Stimulated activated naive CD8-positive, alpha-beta T cell treated with anti-CD3 and anti-CD28 coated beads, Interleukin-15, Interleukin-2, amounts not matched to agents 100 ng/mL and 50 ng/mL, for 24 hours (primary cell): Measurements from ENCODE around the gene PATL2.
A peak's percentile ranks its signal among the peaks of the same experiment; 100 is the strongest.
"Not testable (repeated sequence)": the region's sequence is repeated elsewhere in the genome, so short reads cannot be mapped to it uniquely, and the experiment has no call there.

Source experiments
- H3K27ac Mint-ChIP-seq: one replicate; pipeline ENCODE4 v1.8.0; 2021; ENCODE audit warnings: mild to moderate bottlenecking, mixed read lengths
- H3K27me3 Mint-ChIP-seq: one replicate; pipeline ENCODE4 v1.8.0; 2021; ENCODE audit warnings: mixed read lengths
- H3K36me3 Mint-ChIP-seq: one replicate; pipeline ENCODE4 v1.8.0; 2021; ENCODE audit warnings: low read depth, mixed read lengths
- H3K4me1 Mint-ChIP-seq: one replicate; pipeline ENCODE4 v1.8.0; 2021; ENCODE audit warnings: low read depth, mixed read lengths
- H3K4me3 Mint-ChIP-seq: one replicate; pipeline ENCODE4 v1.8.0; 2021; ENCODE audit warnings: mild to moderate bottlenecking, mixed read lengths
- H3K9me3 Mint-ChIP-seq: one replicate; pipeline ENCODE4 v1.8.0; 2021; ENCODE audit warnings: mixed read lengths

Gene PATL2

DNA sequence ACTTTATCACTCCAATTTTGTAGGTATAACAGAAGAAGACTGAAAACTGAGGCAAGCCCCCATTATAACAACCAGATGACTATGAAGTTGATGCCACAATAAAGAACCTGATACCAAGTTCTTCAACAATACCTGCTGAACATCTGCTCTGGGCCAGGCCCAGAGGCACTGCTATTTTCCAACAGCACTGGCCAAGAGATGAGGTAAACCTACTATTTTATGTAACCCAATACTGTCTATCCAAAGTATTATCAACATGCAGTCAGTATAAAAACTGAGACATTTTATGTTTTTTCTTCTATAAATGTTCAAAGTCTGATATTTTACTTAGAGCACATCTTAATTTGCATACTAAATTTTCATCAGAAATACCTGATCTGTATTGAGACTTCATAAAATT lies 53.7 kb downstream of the PATL2 start:
- H3K9me3 Mint-ChIP-seq: no peaks in the 10 kb centered on the region
- H3K4me1 Mint-ChIP-seq: peaks cover 33% of the 10 kb centered on the region
- H3K27me3 Mint-ChIP-seq: no peaks in the 10 kb centered on the region
- H3K27ac Mint-ChIP-seq: no peak overlapping the region
- no peak overlapping the region for H3K4me3 Mint-ChIP-seq
- peaks cover 58% of the 10 kb centered on the region for H3K36me3 Mint-ChIP-seq

DNA sequence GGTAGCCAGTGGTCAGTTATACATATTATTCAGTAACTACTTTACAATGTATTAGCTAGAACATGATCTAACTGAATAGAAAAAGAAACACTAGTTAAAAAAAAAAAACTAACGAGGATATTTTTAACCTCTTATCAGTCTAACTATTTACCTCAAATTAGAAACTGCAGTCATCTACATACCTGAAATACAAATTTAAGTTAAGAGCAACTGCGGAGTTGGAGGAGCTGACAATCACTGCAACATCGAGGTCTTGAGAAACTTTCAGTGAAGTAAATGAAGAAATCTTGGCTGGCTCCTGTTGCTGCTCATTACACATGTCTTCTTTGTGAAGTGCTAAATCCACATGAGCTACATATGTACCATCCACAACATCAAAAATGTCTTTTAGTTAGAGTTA lies 54.2 kb downstream of the PATL2 start:
- peaks cover 35% of the 10 kb centered on the region for H3K4me1 Mint-ChIP-seq
- no peak overlapping the region for H3K4me3 Mint-ChIP-seq
- no peak overlapping the region for H3K27ac Mint-ChIP-seq
- no peaks in the 10 kb centered on the region for H3K9me3 Mint-ChIP-seq
- peaks cover 63% of the 10 kb centered on the region for H3K36me3 Mint-ChIP-seq
- no peaks in the 10 kb centered on the region for H3K27me3 Mint-ChIP-seq

DNA sequence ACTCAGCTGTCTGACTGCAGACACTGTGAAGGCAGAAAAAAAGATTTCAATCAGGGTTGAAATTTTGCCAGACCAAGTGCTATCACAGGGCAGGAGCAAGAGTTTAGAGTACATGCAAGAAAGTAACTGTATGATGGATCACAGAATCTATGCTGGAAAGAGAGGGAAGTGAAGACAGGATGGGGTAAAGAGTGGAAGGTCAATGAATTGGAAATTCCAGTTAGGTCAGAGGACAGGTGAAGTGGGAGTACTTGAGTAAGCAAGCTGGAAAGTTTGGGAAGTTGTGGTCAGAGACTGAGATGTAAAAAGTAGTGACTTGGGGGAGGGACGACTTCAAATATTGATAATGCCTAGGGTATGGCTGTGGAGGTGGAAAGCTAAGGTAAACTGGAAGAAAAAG lies 54.8 kb downstream of the PATL2 start:
- H3K27ac Mint-ChIP-seq: peak overlapping the region; percentile 0
- peaks cover 34% of the 10 kb centered on the region for H3K4me1 Mint-ChIP-seq
- H3K36me3 Mint-ChIP-seq: peaks cover 69% of the 10 kb centered on the region
- H3K27me3 Mint-ChIP-seq: no peaks in the 10 kb centered on the region
- no peaks in the 10 kb centered on the region for H3K9me3 Mint-ChIP-seq
- no peak overlapping the region for H3K4me3 Mint-ChIP-seq

DNA sequence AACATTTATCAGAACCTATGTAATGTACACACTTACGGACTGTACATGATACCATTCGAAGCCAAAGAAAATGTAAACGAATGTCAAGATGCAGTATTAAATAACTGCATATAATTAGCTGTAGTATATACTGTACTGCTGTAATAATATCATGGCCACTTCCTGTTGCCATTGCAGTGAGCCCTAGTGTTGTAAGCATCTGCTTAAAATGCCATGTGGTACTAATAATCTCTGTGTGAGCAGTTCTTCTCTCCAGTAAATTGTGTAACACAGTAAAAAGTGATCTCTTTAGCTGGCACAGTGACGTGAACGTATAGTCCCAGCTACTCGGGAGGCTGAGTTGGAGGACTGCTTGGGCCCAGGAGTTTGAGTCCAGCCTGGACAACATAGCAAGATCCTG lies 56.3 kb downstream of the PATL2 start:
- Mint-ChIP-seq H3K9me3 (no peaks in the 10 kb centered on the region), H3K4me1 (peaks cover 27% of the 10 kb centered on the region), H3K4me3 (no peak overlapping the region), H3K27me3 (no peaks in the 10 kb centered on the region), H3K27ac (no peak overlapping the region), H3K36me3 (peaks cover 75% of the 10 kb centered on the region)

DNA sequence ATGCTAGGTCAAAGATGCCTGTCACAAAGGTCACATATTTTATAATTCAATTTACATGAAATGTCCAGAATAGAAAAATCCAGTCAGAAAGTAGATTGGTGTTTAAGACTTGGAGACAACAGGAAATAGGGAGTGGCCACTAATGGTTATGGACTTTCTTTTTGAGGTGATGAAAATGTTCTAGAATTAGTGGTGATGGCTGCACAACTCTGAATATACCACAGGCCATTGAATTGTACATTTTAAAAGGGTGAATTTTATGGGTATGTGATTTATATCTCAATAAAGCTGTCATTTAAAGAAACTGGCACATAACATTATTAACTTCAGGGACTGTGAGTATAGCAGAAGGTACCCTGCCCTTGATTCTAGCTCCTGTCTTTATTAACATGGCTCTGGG lies 63.5 kb downstream of the PATL2 start:
- peaks cover 9% of the 10 kb centered on the region for H3K9me3 Mint-ChIP-seq
- peaks cover 57% of the 10 kb centered on the region for H3K4me1 Mint-ChIP-seq
- no peak overlapping the region for H3K27ac Mint-ChIP-seq
- H3K27me3 Mint-ChIP-seq: no peaks in the 10 kb centered on the region
- H3K4me3 Mint-ChIP-seq: no peak overlapping the region
- H3K36me3 Mint-ChIP-seq: peaks cover 77% of the 10 kb centered on the region

DNA sequence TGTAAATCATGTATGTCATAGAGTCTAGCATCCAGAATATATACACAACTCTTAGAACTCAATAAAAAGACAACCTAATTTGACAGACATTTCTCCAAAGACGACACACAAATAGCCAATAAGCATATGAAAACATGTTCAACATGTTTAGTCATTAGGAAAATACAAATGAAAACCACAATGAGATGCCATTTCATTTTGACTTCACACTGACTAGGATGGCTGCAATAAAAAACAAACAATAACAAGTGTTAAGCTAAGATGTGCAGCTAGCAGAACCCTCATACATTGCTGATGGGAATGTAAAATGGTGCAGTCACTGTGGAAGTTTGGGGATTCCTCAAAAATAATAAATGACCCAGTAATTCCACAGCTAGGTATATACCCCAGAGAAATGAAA lies 64.1 kb downstream of the PATL2 start:
- Mint-ChIP-seq H3K4me1 (peaks cover 54% of the 10 kb centered on the region), H3K36me3 (peaks cover 74% of the 10 kb centered on the region), H3K9me3 (peaks cover 9% of the 10 kb centered on the region), H3K4me3 (no peak overlapping the region), H3K27ac (no peak overlapping the region), H3K27me3 (no peaks in the 10 kb centered on the region)

DNA sequence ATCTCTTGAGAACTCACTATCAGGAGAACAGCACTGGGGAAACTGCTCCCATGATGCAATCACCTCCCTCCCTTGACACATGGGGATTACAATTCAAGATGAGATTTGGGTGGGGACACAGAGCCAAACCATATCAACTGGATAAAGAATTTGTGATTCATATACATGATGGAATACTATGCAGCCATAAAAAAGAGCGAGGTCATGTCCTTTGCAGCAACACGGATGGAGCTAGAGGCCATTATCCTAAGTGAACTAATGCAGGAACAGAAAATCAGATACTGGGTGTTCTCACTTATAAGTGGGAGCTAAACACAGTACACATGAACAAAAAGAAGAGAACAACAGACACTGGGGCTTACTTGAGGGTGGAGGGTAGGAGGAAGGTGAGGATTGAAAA lies 64.7 kb downstream of the PATL2 start:
- H3K27ac Mint-ChIP-seq: peak overlapping the region; percentile 53
- peaks cover 9% of the 10 kb centered on the region for H3K9me3 Mint-ChIP-seq
- H3K36me3 Mint-ChIP-seq: peaks cover 68% of the 10 kb centered on the region
- peaks cover 50% of the 10 kb centered on the region for H3K4me1 Mint-ChIP-seq
- H3K4me3 Mint-ChIP-seq: no peak overlapping the region
- H3K27me3 Mint-ChIP-seq: no peaks in the 10 kb centered on the region

DNA sequence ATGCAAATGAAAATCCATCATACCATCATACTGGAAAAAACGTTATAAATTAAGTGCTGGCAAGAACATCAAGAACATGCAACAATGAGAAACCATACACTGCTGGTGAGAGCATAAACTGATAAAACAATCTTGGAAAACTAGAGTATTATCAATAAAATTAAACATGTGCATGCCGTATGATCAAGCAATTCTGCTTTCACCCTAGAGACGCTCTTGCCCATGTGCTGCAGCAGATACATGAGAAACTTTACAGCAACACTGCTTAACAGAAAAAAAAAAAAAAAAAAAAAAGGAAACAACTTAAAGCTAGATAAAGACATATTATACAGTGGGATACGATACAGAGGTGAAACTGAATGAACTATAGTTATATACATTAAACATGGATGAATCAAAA lies 69.5 kb downstream of the PATL2 start:
- peaks cover 9% of the 10 kb centered on the region for H3K9me3 Mint-ChIP-seq
- H3K27me3 Mint-ChIP-seq: no peaks in the 10 kb centered on the region
- H3K4me1 Mint-ChIP-seq: peaks cover 31% of the 10 kb centered on the region
- H3K27ac Mint-ChIP-seq: no peak overlapping the region
- peaks cover 49% of the 10 kb centered on the region for H3K36me3 Mint-ChIP-seq
- no peak overlapping the region for H3K4me3 Mint-ChIP-seq

DNA sequence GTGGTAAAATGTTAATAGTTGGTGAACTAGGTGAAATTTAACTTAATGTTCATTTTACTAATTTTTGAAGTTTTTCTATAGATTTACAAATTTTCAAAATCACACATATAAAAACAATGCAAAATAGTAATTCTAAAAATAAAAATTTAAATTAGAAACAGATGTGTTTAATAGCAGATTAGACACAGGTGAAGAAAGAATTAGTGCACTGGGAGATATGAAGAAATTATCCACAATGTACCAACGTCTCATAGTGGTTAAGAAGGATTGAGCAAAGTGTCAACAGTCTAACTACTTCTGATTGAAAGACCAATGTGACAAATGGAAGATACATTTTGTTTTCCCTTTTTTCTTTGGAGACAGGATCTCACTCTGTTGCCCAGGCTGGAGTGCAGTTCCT lies 74.1 kb downstream of the PATL2 start:
- Mint-ChIP-seq H3K27me3 (no peaks in the 10 kb centered on the region), H3K9me3 (no peaks in the 10 kb centered on the region), H3K36me3 (peaks cover 41% of the 10 kb centered on the region), H3K4me3 (no peak overlapping the region), H3K27ac (no peak overlapping the region), H3K4me1 (peaks cover 25% of the 10 kb centered on the region)

DNA sequence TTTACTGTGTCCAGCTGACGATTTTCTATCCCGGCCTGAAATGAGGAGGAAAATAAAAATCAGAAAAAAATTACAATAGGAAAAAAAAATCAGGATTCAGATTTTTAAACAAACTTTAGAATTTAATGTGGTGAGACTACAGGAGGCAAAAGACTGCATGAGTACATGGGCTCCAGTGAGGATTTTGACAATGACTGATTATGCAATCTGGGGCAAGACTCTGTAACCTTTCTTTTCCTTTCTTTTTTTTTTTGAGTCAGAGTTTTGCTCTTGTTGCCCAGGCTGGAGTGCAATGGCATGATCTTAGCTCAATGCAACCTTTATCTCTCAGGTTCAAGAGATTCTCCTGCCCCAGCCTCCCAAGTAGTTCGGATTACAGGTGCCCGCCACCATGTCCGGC lies 77.5 kb downstream of the PATL2 start:
- H3K36me3 Mint-ChIP-seq: peaks cover 53% of the 10 kb centered on the region
- H3K4me3 Mint-ChIP-seq: peak overlapping the region; percentile 71
- H3K27me3 Mint-ChIP-seq: no peaks in the 10 kb centered on the region
- no peaks in the 10 kb centered on the region for H3K9me3 Mint-ChIP-seq
- peaks cover 33% of the 10 kb centered on the region for H3K4me1 Mint-ChIP-seq
- H3K27ac Mint-ChIP-seq: peak overlapping the region; percentile 95

DNA sequence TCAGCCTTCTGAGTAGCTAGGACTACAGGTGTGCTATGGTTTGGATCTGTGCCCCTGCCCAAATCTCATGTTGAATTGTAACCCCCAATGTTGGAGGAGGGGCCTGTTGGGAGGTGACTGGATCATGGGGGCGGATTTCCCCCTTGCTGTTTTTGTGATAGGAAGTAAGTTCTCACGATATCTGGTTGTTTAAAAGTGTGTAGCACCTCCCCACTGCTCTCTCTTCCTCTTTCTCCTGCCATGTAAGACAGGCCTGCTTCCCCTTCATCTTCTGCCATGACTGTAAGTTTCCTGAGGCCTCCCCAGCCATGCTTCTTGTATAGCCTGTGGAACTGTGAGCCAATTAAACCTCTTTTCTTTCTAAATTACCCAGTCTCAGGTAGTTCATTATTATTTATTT lies 85.8 kb downstream of the PATL2 start:
- H3K27ac Mint-ChIP-seq: peak overlapping the region; percentile 86
- H3K9me3 Mint-ChIP-seq, H3K27me3 Mint-ChIP-seq, H3K4me3 Mint-ChIP-seq: not testable (repeated sequence)
- peaks cover 81% of the 10 kb centered on the region for H3K36me3 Mint-ChIP-seq
- peaks cover 15% of the 10 kb centered on the region for H3K4me1 Mint-ChIP-seq

DNA sequence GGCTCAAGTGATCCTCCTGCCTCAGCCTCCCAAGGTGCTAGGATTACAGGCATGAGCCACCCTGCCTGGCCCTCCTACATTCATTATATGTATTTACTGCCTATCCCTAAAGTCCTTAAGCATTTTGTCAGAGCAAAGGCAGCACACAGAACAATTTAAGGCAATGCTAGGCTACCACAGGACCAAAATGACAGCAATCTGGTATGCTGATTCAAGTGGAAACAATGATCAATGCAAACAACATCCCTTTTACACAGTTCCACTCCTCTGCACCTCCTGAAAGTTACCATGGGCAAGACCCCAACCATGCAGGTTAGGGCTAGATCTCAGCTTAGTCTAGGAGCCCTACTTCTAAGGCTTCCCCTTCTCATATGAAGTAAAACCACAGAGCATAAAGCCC lies 87.9 kb downstream of the PATL2 start:
- H3K4me3 Mint-ChIP-seq: no peak overlapping the region
- H3K27ac Mint-ChIP-seq: peak overlapping the region; percentile 45
- H3K36me3 Mint-ChIP-seq: peaks cover 79% of the 10 kb centered on the region
- no peaks in the 10 kb centered on the region for H3K9me3 Mint-ChIP-seq
- H3K4me1 Mint-ChIP-seq: peaks cover 15% of the 10 kb centered on the region
- H3K27me3 Mint-ChIP-seq: no peaks in the 10 kb centered on the region

DNA sequence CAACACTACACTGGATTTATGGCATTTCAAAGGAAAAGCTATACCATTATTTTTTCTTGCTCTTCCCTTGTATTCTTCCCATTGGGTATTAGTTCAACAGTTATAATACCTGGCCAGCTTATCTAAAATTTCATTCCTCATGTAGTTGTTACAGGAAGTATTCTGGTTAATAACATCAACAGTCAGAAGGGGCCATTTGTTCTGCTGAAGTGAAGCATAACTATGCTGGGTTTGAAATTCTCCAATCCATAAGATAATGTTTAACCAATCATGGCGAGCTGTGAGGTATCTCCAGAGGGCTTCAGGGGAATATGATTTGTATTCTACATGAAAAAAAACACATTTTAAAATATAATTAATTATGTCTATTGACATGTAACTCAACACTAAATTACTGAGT lies 91.0 kb downstream of the PATL2 start:
- Mint-ChIP-seq H3K4me1 (peaks cover 10% of the 10 kb centered on the region), H3K36me3 (peaks cover 76% of the 10 kb centered on the region), H3K9me3 (no peaks in the 10 kb centered on the region), H3K4me3 (no peak overlapping the region), H3K27ac (no peak overlapping the region), H3K27me3 (no peaks in the 10 kb centered on the region)

DNA sequence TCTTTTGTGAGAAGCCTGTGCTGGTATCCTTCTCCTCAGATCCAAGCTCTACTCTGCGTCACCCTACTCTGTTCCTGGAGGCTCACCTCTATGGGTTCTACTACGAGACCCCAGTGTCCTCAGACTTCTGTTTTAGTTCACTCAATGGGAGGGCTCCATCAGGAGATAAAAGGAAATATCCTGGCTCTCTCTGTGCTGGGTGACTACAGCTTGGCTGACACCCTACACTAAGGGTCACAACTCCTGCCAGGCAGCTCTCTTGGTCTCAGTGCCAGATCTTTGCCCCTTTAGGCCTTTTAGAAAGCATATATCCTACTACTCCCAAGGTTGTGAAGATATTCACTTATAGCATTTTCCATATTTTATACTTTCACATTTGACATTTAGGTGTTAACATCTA lies 94.1 kb downstream of the PATL2 start:
- Mint-ChIP-seq H3K36me3 (peaks cover 71% of the 10 kb centered on the region), H3K9me3 (no peaks in the 10 kb centered on the region), H3K27me3 (no peaks in the 10 kb centered on the region), H3K4me3 (no peak overlapping the region), H3K4me1 (no peaks in the 10 kb centered on the region), H3K27ac (no peak overlapping the region)
